Stimulated activated CD4-positive, alpha-beta T cell treated with anti-CD3 and anti-CD28 coated beads, TNF-alpha, amount 100 ng/mL, for 24 hours (primary cell): Measurements from ENCODE around the gene NDUFAB1.
"Not testable (repeated sequence)": the region's sequence is repeated elsewhere in the genome, so short reads cannot be mapped to it uniquely, and the experiment has no call there.

Experiments used
- DNase-seq, 3 experiments: peaks; one replicate each; pipeline ENCODE4 v3.0.0-alpha.2; 2020; ENCODE audit warnings: low read depth in 3 of 3

NDUFAB1 gene

GRCh38 chr16:23554536-23554935, 41.6 kb downstream of the NDUFAB1 start:
- DNase-seq: no peak

GRCh38 chr16:23552161-23552560, 44.0 kb downstream of the NDUFAB1 start:
- DNase-seq: no peak

GRCh38 chr16:23549938-23550337, 46.2 kb downstream of the NDUFAB1 start:
- DNase-seq: no peak

- DNase-seq: no peak
Measured at GRCh38 chr16:23544436-23544835, 51.7 kb downstream of the NDUFAB1 start.

GRCh38 chr16:23540817-23541178, 55.3 kb downstream of the NDUFAB1 start:
- DNase-seq: not testable (repeated sequence)

- DNase-seq: no peak
Measured at GRCh38 chr16:23539984-23540816, 55.9 kb downstream of the NDUFAB1 start.

GRCh38 chr16:23538919-23539278, 57.2 kb downstream of the NDUFAB1 start:
- no peak for DNase-seq

- no peak for DNase-seq
Measured at GRCh38 chr16:23537390-23537789, 58.7 kb downstream of the NDUFAB1 start.

- no peak for DNase-seq
Measured at GRCh38 chr16:23535901-23536300, 60.2 kb downstream of the NDUFAB1 start.

GRCh38 chr16:23534868-23535860, 61.0 kb downstream of the NDUFAB1 start:
- no peak for DNase-seq

- no peak for DNase-seq
Measured at GRCh38 chr16:23532448-23532847, 63.7 kb downstream of the NDUFAB1 start.
